Measurements from ENCODE around the gene PLVAP. TPM values are rescaled to one million over a fixed set of nuclear protein-coding genes. Genes with fewer than 3 reads are reported as not detected.

PLVAP gene
- polyA plus RNA-seq, 2 of the 4 experiments (the other 2 are of a cell fraction), result not detected

- TF ChIP-seq SMC3 (IDR thresholded peaks at IDR 0.05), result no peak
Measured at GRCh38 chr19:17314007-17314593, 63.0 kb downstream of the PLVAP start (continued).

- POLR2A ChIA-PET, result interaction anchor here (0.9 to 1.4 kb wide), 3 partner anchors 21 to 653 kb away, joined by 3 to 4 read pairs (median 4); partner anchors contain the start of gene BABAM1
- 74% methylated on average over 5 of the region's 20 CpGs for WGBS (ENCODE audit: missing lambda C conversion rate)
- peak overlapping the region; percentile 97 for H3K4me2 ChIP-seq
Measured at GRCh38 chr19:17312189-17313113, 64.7 kb downstream of the PLVAP start.

GRCh38 chr19:17311455-17312188 is 65.5 kb downstream of the PLVAP start:
- Histone ChIP-seq H3K4me1 (peaks cover 33% of the 10 kb centered on the region), H3K27ac (peak overlapping the region; percentile 84 to 94), H3K9me3 (no peaks in the 10 kb centered on the region), H3K4me2 (peak overlapping the region; percentile 97), H3K4me3 (peak overlapping the region; percentile 32)
- WGBS (ENCODE audit: missing lambda C conversion rate), result 21% methylated on average over 8 of the region's 11 CpGs
- DNase-seq (ENCODE audit: low read depth in 1 of 2, low spot score in 1 of 2), result peak; percentile 73 to 85
- TF ChIP-seq GATA3 (IDR thresholded peaks at IDR 0.05; ENCODE audit: borderline replicate concordance), result no peak
- no peak for TF ChIP-seq ESRRA (IDR thresholded peaks at IDR 0.05; ENCODE audit: borderline replicate concordance, low read length)
- peak in 1 of 2 experiments; percentile 30; a peak in 1 of 5 replicates for TF ChIP-seq JUN (IDR thresholded peaks at IDR 0.05)
- no peak for TF ChIP-seq CHD4 (IDR thresholded peaks at IDR 0.05; ENCODE audit: borderline replicate concordance)
- TF ChIP-seq CHD2 (IDR thresholded peaks at IDR 0.05; ENCODE audit: low read length, partially characterized antibody), result no peak
- no peak for TF ChIP-seq FOSL2 (IDR thresholded peaks at IDR 0.05)
- TF ChIP-seq FOSL2 (CRISPR knock-in tag; IDR thresholded peaks at IDR 0.05), result peak; percentile 78
- peak; percentile 55; the same call in 1 of the 2 replicates for TF ChIP-seq MAX (IDR thresholded peaks at IDR 0.05)
- no peak for TF ChIP-seq POLR2AphosphoS2 (conservative IDR thresholded peaks at IDR 0.05; ENCODE audit: low read length)
- TF ChIP-seq SREBF2 (IDR thresholded peaks at IDR 0.05), result no peak
- TF ChIP-seq MAFK (IDR thresholded peaks at IDR 0.05; ENCODE audit: partially characterized antibody), result no peak
- 0 out of 2 replicates have a peak, but pooled peaks have one; percentile 26 for TF ChIP-seq KDM1A (IDR thresholded peaks at IDR 0.05; ENCODE audit: low read depth)
- TF ChIP-seq CBX8 (IDR thresholded peaks at IDR 0.05), result no peak
- peak; percentile 82 for FAIRE-seq
- ChIA-PET POLR2A (interaction anchor here (0.9 to 1.4 kb wide), 3 partner anchors 22 to 652 kb away, joined by 3 to 4 read pairs (median 4); partner anchors contain the start of gene BABAM1), CTCF (interaction anchor here (0.9 kb wide), 1 partner anchor 9 kb away, joined by 3 read pairs; no protein-coding TSS in a partner anchor)
- ATAC-seq, result peak; percentile 62 to 70

More at GRCh38 chr19:17312189-17313113, 64.7 kb downstream of the PLVAP start:
- no peak for DNase-seq (ENCODE audit: low read depth in 1 of 2, low spot score in 1 of 2)
- peak overlapping the region; percentile 32 for H3K4me3 ChIP-seq
- no peak for ATAC-seq
- H3K27ac ChIP-seq, result peak overlapping the region; percentile 84 to 94
- H3K9me3 ChIP-seq, result no peaks in the 10 kb centered on the region
- peaks cover 38% of the 10 kb centered on the region for H3K4me1 ChIP-seq
- CTCF ChIA-PET, result interaction anchor here (0.8 to 0.9 kb wide), 2 partner anchors 9 to 20 kb away, joined by 3 read pairs; no protein-coding TSS in a partner anchor
- no peak for FAIRE-seq
- TF ChIP-seq HOXA7 (CRISPR knock-in tag; IDR thresholded peaks at IDR 0.05) (no peak), MAZ (IDR thresholded peaks at IDR 0.05; ENCODE audit: borderline replicate concordance, low read depth, low read length) (no peak), CBX8 (IDR thresholded peaks at IDR 0.05) (no peak), HEYL (CRISPR knock-in tag; IDR thresholded peaks at IDR 0.05) (no peak), TP53 (CRISPR knock-in tag; IDR thresholded peaks at IDR 0.05) (no peak), RARB (CRISPR knock-in tag; IDR thresholded peaks at IDR 0.05) (no peak), ZC3H11A (IDR thresholded peaks at IDR 0.05) (no peak), ZFP36 (IDR thresholded peaks at IDR 0.05; ENCODE audit: borderline replicate concordance, partially characterized antibody) (no peak), SMC3 (IDR thresholded peaks at IDR 0.05) (no peak), MYC (IDR thresholded peaks at IDR 0.05; ENCODE audit: borderline replicate concordance, low read length) (no peak), CEBPB (IDR thresholded peaks at IDR 0.05) (no peak), POLR2AphosphoS2 (conservative IDR thresholded peaks at IDR 0.05; ENCODE audit: low read length) (no peak)
